GM12891 (cell line): ENCODE measurements around the gene TMEM214. TPM values are rescaled to one million over a fixed set of nuclear protein-coding genes. Genes with fewer than 3 reads are reported as not detected.

ENCODE experiments used
- DNase-seq: peaks from one replicate; pipeline ENCODE4 v3.0.0; 2011; ENCODE audit warnings: low spot score; ENCODE audit not compliant: insufficient read length
- FAIRE-seq: peaks from 2 replicates; lab custom pipeline; 2011; peaks lifted over from hg19 to GRCh38; lab: Jason Lieb, UNC
- PAX5 ChIP-seq: IDR thresholded peaks from 2 replicates; pipeline ENCODE4 v1.6.1; 2011; ENCODE audit warnings: low read length, moderate library complexity, mild to moderate bottlenecking; ENCODE audit not compliant: insufficient read depth, severe bottlenecking
- POLR2A ChIP-seq: IDR thresholded peaks from 2 replicates; pipeline ENCODE4 v1.6.1; 2011; ENCODE audit warnings: low read depth, low read length, control low read depth
- POLR2AphosphoS5 ChIP-seq: IDR thresholded peaks from 2 replicates; pipeline ENCODE4 v1.6.1; 2011; ENCODE audit warnings: low read depth, low read length, control low read depth
- POU2F2 ChIP-seq: IDR thresholded peaks from 2 replicates; pipeline ENCODE4 v1.6.1; 2011; ENCODE audit warnings: low read depth, mild to moderate bottlenecking, control low read depth, low read length, moderate library complexity
- SPI1 ChIP-seq: IDR thresholded peaks from 2 replicates; pipeline ENCODE4 v1.6.1; 2011; ENCODE audit warnings: low read depth, low read length, control low read depth
- TAF1 ChIP-seq: IDR thresholded peaks from 2 replicates; pipeline ENCODE4 v1.6.1; 2011; ENCODE audit warnings: low read depth, low read length, control low read depth
- polyA plus RNA-seq: library from polyadenylated mRNA; unstranded; fragments of >200 nt; gene quantifications from one replicate; pipeline ENCODE4 v1.2.1, GENCODE V29; 2012; ENCODE audit warnings: low read depth, missing spikeins, inconsistent platforms; ENCODE audit not compliant: missing spikeins

TMEM214 gene
- 38.1 TPM for polyA plus RNA-seq

GRCh38 chr2:27032495-27033252 is at the start of gene TMEM214:
TMEM214 (plus strand) TSS chr2:27032965; CDS start chr2:27033016, 51 bp downstream.
- DNase-seq (peak; percentile 98), FAIRE-seq (peak; percentile 87)
- TF ChIP-seq POU2F2 (0 out of 2 replicates have a peak, but pooled peaks have one; percentile 28), TAF1 (peak; percentile 57; the same call in 1 of the 2 replicates), PAX5 (peak; percentile 44), POLR2A (peak; percentile 77), SPI1 (no peak), POLR2AphosphoS5 (peak; percentile 65; the same call in 1 of the 2 replicates)

- DNase-seq (no peak), FAIRE-seq (no peak)
- no peak for TF ChIP-seq SPI1
Measured at GRCh38 chr2:26983746-26984145, 49.0 kb upstream of the TMEM214 start.

- FAIRE-seq (no peak), DNase-seq (no peak)
- TF ChIP-seq TAF1, result no peak
- TF ChIP-seq SPI1, result no peak
- no peak for TF ChIP-seq PAX5
- TF ChIP-seq POLR2AphosphoS5, result no peak
- TF ChIP-seq POLR2A, result no peak
- TF ChIP-seq POU2F2, result no peak
Measured at GRCh38 chr2:26985807-26986206, 47.0 kb upstream of the TMEM214 start.

GRCh38 chr2:26986576-26986975 is 46.2 kb upstream of the TMEM214 start:
- no peak for FAIRE-seq
- DNase-seq, result no peak
- TF ChIP-seq TAF1 (no peak), POLR2A (no peak), SPI1 (no peak), POLR2AphosphoS5 (no peak), PAX5 (no peak), POU2F2 (no peak)

- TF ChIP-seq SPI1 (no peak), TAF1 (no peak), POLR2AphosphoS5 (no peak), POU2F2 (no peak), POLR2A (no peak), PAX5 (no peak)
- DNase-seq, result no peak
- no peak for FAIRE-seq
Measured at GRCh38 chr2:26988058-26988860, 44.5 kb upstream of the TMEM214 start.

GRCh38 chr2:26989156-26989555 is 43.6 kb upstream of the TMEM214 start:
- FAIRE-seq (no peak), DNase-seq (no peak)
- TF ChIP-seq SPI1 (no peak), POU2F2 (no peak), POLR2AphosphoS5 (no peak)

- no peak for TF ChIP-seq SPI1
- no peak for TF ChIP-seq POU2F2
- TF ChIP-seq PAX5, result no peak
- no peak for TF ChIP-seq TAF1
- TF ChIP-seq POLR2A, result no peak
- TF ChIP-seq POLR2AphosphoS5, result no peak
- FAIRE-seq, result no peak
- DNase-seq, result no peak
Measured at GRCh38 chr2:26991717-26992116, 41.0 kb upstream of the TMEM214 start.

- FAIRE-seq (no peak), DNase-seq (no peak)
- no peak for TF ChIP-seq PAX5
- no peak for TF ChIP-seq POLR2A
- TF ChIP-seq POU2F2, result no peak
- TF ChIP-seq SPI1, result no peak
- no peak for TF ChIP-seq TAF1
- TF ChIP-seq POLR2AphosphoS5, result no peak
Measured at GRCh38 chr2:26993768-26994167, 39.0 kb upstream of the TMEM214 start.

GRCh38 chr2:26994983-26995382 is 37.8 kb upstream of the TMEM214 start:
- no peak for FAIRE-seq
- TF ChIP-seq TAF1 (no peak), POLR2A (no peak), SPI1 (no peak), POU2F2 (no peak), PAX5 (no peak), POLR2AphosphoS5 (no peak)
- no peak for DNase-seq
